ENCODE measurements around the gene GRID1.

GRID1 gene

DNA sequence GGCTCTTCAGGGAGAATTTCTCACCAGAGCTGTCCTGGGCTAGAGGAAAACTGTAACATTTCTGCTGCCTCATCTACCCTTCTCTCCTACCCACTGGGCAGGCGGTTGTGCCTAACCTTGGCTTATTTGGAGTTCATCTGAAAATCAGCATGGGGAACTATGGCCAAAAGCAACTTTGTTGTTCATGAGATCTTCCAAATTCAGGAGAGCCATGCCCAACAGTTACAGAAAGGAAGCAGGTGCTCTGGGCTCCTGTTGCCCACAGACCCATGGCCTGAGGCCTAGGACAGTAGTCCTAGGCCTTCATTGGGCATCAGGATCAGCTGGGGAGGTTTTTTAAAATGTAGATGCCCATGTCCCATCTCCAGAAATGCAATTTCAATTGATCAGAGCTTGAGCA lies 85.2 kb downstream of the GRID1 start:
- DNase-seq (ENCODE audit: low spot score in 2 of 2) (no peak), ATAC-seq (ENCODE audit: low read depth) (no peak)
- Mint-ChIP-seq H3K36me3 (no peaks in the 10 kb centered on the region), H3K27me3 (peaks cover 17% of the 10 kb centered on the region), H3K4me1 (no peaks in the 10 kb centered on the region), H3K27ac (no peak overlapping the region), H3K9me3 (peaks cover 6% of the 10 kb centered on the region), H3K4me3 (no peak overlapping the region)

DNA sequence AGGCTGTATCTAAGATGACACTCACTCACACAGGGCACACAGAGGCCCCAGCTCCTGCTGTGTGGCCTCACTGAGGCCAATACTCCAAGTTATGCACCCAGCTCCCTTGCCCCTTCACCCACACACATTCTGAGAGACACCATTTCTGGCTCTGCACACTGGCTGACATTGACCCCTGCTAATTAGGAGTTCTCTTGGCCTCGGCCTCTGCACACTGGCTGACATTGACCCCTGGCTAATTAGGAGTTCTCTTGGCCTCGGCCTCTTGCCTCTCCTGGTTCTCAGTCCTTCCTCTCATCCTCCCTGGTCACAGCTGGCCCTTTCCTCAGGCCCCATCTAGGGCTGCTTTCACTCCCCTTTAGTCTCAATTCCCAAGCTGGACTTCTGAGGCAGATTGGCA lies 97.3 kb downstream of the GRID1 start:
- H3K9me3 Mint-ChIP-seq, result peaks cover 7% of the 10 kb centered on the region
- no peaks in the 10 kb centered on the region for H3K36me3 Mint-ChIP-seq
- ATAC-seq (ENCODE audit: low read depth), result no peak
- no peak for DNase-seq (ENCODE audit: low spot score in 2 of 2)
- H3K27me3 Mint-ChIP-seq, result peaks cover 18% of the 10 kb centered on the region
- no peak overlapping the region for H3K4me3 Mint-ChIP-seq
- no peaks in the 10 kb centered on the region for H3K4me1 Mint-ChIP-seq
- no peak overlapping the region for H3K27ac Mint-ChIP-seq

DNA sequence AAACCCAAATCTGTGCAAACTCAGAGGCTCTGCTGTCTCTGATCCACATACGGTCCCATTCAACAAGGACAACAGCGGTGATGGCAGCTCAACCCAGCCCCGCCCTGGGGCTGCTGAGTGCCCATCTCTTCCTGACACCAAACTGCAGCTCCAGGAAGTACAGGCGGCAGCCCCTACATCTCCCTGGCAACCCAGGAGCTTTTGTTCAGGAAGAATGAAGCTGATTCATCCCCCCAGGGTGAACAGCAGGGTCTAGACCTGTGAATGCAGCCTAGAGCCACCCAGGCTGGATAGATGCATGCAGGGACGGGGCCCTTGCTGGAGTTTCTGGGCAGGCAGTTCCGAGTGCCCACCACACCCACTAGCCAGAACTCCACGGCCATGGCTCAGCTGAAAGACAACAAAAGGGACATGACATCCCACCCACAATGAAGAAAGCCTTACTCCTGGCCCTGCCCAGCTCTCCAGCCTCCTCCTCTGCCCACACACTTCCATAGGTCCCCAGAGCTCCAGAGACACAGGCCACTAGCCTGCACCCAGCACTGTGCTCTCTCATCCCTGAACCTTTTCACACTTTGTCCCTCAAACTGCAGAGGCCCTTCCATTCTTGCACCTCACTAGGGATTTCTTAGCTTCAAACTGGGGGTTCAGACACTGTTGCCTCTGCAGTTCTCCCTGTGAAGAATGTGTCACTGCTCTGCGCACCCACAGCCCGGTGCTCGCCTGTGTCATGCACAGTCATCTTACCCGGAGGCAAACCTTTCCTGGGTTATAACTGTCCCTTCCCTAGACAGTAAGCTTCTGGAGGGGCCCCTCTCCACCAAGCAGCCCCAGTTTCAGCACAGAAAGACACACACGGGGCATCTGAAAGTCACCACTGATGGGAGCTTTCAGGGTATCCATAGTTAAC lies 99.1 kb downstream of the GRID1 start:
- Mint-ChIP-seq H3K4me3 (no peak overlapping the region), H3K36me3 (no peaks in the 10 kb centered on the region), H3K27me3 (peaks cover 21% of the 10 kb centered on the region), H3K27ac (no peak overlapping the region), H3K9me3 (peaks cover 5% of the 10 kb centered on the region), H3K4me1 (no peaks in the 10 kb centered on the region)
- DNase-seq (ENCODE audit: low spot score in 2 of 2) (no peak), ATAC-seq (ENCODE audit: low read depth) (no peak)

DNA sequence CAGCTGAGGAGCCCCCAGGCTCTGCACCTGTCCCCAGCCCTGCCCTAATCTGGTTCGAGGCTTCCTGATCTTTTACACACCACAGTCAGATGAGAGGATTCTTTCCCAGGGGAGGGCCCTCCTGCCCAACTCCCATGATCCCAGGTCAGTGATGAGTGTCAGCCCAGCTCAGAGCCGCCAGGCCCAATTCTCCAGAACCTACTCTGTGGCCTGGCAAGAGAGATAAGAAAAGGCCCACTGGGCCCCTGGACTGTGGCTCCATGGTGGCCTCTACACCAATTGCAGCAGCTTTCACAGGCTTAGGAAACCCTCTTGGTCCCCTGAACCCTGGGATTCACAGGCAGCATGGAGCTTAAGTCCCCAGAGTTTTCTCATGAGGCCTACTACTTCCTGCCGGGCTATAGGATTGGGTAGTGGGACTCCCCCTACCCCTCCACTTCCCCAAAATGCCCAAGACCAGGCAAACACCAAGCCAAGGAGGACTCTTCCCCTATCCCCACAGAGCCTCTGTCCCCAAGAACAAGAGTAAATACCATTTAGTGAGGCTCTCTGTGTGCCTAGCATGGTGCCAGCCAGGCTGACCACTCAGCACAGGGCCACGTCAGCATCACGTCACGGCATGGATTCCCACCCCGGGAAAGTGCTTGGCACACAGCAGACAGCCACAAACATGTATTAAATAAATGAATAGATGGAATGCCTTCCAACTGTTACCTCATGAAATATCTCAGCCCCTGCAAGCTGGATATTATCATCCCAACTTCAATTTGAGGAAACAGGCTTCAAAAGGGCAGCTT lies 100.0 kb downstream of the GRID1 start:
- Mint-ChIP-seq H3K27ac (no peak overlapping the region), H3K9me3 (peaks cover 5% of the 10 kb centered on the region), H3K36me3 (no peaks in the 10 kb centered on the region), H3K4me3 (no peak overlapping the region), H3K4me1 (peaks cover under 1% of the 10 kb centered on the region), H3K27me3 (peaks cover 21% of the 10 kb centered on the region)
- ATAC-seq (ENCODE audit: low read depth), result no peak
- DNase-seq (ENCODE audit: low spot score in 2 of 2), result no peak

DNA sequence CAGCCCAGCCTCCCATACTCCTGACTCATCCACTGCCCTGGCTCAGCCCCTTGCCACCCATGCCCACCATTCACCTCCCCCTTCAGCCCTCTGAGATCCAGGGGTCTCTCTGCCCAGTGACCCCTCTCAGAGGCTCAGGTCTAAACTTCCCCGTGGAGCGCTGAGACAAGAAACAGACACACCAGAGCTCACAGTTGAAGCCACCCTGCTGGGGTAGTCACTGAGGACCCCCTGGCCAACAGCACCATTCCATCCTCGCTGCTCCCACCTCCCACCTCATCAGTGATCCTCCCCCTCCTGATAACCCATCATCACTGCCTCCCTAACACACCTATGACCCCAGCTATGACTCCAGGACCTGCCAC lies 100.7 kb downstream of the GRID1 start:
- Mint-ChIP-seq H3K9me3 (no peaks in the 10 kb centered on the region), H3K4me3 (no peak overlapping the region), H3K36me3 (no peaks in the 10 kb centered on the region), H3K27me3 (peaks cover 21% of the 10 kb centered on the region), H3K27ac (no peak overlapping the region), H3K4me1 (peaks cover 4% of the 10 kb centered on the region)
- no peak for DNase-seq (ENCODE audit: low spot score in 2 of 2)
- ATAC-seq (ENCODE audit: low read depth), result no peak

DNA sequence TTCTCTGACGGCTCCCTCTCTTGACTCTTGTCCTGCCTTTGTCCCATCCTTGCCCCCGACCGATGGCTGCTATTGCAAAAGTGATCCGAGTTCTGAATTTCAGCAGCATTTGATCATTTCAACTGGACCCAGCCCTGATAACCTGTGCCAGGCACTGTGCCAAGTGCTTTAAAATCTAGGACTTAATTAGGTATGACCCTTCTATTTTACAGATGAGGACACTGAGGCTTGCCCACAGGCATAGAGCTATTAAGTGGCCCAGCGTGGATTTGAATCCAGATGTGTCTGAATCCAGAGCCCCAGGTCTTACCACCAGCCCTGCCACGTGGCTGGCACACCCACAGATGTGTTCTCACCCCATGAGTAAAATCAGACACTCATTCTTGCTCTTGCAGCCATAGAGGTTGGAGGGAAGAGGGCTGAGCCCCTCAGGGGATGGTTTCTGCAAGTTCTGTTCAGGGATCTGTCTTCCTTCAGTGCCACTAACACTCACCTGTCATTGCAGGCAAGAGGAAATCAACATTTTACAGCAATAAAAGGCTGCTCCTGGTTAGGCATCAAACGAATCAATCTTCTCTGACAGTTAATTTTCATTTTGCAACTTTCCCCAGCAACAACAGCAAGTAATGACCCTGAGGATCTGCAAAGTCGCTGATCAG lies 101.2 kb downstream of the GRID1 start:
- no peaks in the 10 kb centered on the region for H3K9me3 Mint-ChIP-seq
- no peaks in the 10 kb centered on the region for H3K36me3 Mint-ChIP-seq
- H3K4me1 Mint-ChIP-seq, result peaks cover 4% of the 10 kb centered on the region
- H3K27ac Mint-ChIP-seq, result no peak overlapping the region
- peaks cover 22% of the 10 kb centered on the region for H3K27me3 Mint-ChIP-seq
- ATAC-seq (ENCODE audit: low read depth) (no peak), DNase-seq (ENCODE audit: low spot score in 2 of 2) (no peak)
- H3K4me3 Mint-ChIP-seq, result no peak overlapping the region

DNA sequence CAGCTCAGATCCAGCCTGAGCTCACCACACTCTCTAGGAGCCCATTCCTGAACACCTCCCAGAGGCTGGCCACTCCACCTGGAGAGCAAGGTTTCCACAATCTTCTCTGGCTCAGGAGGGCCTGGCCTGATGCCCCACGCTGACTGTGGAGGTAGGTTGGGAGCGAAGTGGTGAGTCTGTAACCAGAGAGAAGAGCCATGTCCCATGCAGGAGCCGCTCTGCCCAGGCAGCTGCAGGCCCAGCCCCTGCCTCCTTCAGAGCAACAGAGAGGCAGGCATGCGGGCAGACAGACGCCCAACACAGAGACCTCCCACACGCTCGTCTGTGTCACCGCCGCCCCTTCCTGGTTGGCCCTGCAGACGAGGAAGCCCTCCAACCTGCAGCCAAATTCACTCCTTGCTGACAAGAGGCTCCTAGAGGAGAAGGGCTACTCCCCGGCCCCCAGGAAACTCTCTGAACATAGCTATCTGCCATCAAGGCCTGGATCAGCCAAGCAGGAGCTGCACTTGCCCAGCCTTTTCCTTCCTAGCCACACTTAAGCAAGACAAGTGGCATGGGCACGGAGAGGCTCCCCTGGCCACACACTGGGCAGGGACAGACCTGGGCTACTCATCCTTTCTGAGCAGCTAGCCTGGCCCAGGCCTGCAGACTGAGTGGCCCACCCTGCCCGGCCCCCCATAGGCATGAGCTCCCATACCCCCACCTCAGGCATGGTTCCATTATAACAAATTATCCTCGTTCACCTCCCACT lies 101.9 kb downstream of the GRID1 start:
- no peak overlapping the region for H3K27ac Mint-ChIP-seq

DNA sequence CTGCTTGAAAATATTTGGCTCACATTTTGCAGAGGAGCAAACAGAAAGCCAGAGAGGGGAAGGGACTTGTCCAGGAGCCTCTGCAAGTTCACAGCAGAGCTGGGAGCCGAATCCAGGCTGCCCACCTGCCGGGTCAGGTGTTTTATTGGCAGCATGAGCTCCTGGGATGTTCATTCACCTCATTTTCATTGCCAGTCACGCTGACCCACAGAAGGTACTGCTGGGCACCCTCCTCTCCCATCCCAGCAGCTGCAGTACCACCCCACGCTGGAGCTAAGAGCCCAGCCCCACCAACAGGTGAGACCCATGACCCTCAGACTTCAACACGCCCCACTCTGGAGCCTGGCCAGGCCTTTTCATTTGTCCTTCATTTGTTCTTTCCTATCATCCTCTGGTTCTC lies 102.7 kb downstream of the GRID1 start:
- ATAC-seq (ENCODE audit: low read depth) (no peak), DNase-seq (ENCODE audit: low spot score in 2 of 2) (no peak)
- Mint-ChIP-seq H3K4me3 (no peak overlapping the region), H3K36me3 (no peaks in the 10 kb centered on the region), H3K27me3 (peaks cover 24% of the 10 kb centered on the region), H3K4me1 (peaks cover 4% of the 10 kb centered on the region), H3K27ac (no peak overlapping the region), H3K9me3 (no peaks in the 10 kb centered on the region)

More for the DNA sequence above, 101.9 kb downstream of the GRID1 start:
- Mint-ChIP-seq H3K27me3 (peaks cover 23% of the 10 kb centered on the region), H3K9me3 (no peaks in the 10 kb centered on the region), H3K36me3 (no peaks in the 10 kb centered on the region), H3K4me3 (no peak overlapping the region), H3K4me1 (peaks cover 4% of the 10 kb centered on the region)
- DNase-seq (ENCODE audit: low spot score in 2 of 2), result no peak
- ATAC-seq (ENCODE audit: low read depth), result no peak

DNA sequence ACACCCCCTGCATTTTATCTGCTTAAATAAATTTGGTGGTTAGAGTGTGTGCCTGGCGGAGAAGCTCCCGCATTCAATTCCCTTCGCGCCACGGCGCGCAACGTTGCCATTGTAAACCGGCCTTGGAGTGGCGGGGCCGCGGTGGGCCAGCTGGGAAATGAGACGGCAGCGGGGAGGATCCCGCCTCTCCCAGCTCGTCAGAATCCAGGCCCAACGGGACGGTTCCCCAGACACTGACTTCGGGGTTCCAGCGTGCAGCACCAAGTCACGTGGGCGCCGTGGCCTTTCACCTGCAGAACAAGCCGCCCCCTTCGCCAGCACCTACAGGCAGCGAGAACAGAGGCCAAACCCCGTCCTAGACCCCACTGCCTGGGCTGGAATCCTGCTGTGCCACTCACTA lies 103.4 kb downstream of the GRID1 start:
- Mint-ChIP-seq H3K36me3 (no peaks in the 10 kb centered on the region), H3K9me3 (no peaks in the 10 kb centered on the region), H3K4me3 (no peak overlapping the region), H3K27me3 (peaks cover 22% of the 10 kb centered on the region), H3K4me1 (peaks cover 4% of the 10 kb centered on the region), H3K27ac (no peak overlapping the region)
- no peak for ATAC-seq (ENCODE audit: low read depth)
- no peak for DNase-seq (ENCODE audit: low spot score in 2 of 2)

DNA sequence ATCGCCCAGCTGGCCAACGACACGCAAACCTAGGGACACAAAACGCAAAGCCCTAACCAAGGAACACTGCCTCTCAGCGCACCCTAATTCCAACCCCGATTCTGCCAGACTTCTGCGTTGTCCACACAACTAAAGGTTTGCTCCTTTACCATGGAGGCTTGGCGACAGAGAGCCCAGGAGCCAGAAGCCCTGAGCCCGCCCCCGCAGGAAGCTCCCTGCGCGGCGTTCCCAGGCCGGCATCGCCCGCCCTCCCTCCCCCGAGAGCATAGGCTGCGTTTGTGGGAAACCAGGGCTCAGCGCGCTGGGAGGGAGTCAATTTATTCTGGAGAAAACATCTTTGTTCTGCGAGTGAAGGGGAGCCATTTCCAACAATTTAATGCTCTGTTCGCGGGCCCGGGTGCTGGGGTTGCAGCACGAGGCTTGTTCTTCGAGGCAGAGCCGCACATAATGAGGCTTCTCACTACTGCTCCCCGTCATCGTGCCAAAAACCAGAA lies 103.9 kb downstream of the GRID1 start:
- ATAC-seq (ENCODE audit: low read depth), result no peak
- H3K27ac Mint-ChIP-seq, result no peak overlapping the region
- no peaks in the 10 kb centered on the region for H3K9me3 Mint-ChIP-seq
- no peak for DNase-seq (ENCODE audit: low spot score in 2 of 2)
- H3K4me1 Mint-ChIP-seq, result peaks cover 4% of the 10 kb centered on the region
- H3K27me3 Mint-ChIP-seq, result peaks cover 21% of the 10 kb centered on the region
- H3K4me3 Mint-ChIP-seq, result no peak overlapping the region
- no peaks in the 10 kb centered on the region for H3K36me3 Mint-ChIP-seq

DNA sequence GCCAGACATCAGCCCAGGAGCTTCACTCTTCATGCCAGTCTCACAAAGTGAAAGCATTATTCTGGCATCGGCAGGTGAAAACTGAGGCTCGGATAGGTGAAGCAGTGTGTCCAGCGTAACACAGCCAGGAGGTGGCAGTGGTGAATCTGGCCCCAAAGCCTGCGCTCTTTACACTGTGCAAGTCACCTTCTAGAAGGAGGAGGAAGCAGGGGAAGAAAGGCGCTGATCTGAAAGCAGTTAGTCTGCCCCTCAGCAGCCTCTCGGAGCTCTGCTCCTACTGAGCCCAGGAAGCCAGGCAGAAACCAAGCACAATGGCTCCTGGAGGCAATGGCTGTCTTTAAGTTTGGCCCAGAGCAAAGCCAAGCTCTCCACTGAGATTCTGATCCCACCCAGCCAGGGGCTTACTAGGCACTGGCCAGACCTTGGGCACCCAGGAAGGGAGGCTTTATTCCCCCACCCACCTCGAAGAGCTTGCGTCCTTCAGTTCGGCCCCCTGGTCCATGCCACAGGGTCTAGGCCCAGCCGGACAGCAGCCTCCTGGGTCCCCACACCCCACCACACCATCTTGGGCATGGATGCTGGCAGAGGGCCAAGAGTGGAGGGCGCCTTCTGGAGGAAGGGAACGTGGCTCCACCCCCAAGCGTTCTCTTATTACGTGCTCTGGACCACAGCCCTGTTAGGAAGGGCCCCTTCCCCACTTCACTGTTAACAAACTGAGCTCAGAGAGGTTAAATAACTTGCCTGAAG lies 104.5 kb downstream of the GRID1 start:
- Mint-ChIP-seq H3K4me1 (peaks cover 4% of the 10 kb centered on the region), H3K4me3 (no peak overlapping the region), H3K9me3 (no peaks in the 10 kb centered on the region), H3K36me3 (no peaks in the 10 kb centered on the region), H3K27me3 (peaks cover 20% of the 10 kb centered on the region), H3K27ac (no peak overlapping the region)
- ATAC-seq (ENCODE audit: low read depth), result peak; percentile 37
- DNase-seq (ENCODE audit: low spot score in 2 of 2), result no peak

DNA sequence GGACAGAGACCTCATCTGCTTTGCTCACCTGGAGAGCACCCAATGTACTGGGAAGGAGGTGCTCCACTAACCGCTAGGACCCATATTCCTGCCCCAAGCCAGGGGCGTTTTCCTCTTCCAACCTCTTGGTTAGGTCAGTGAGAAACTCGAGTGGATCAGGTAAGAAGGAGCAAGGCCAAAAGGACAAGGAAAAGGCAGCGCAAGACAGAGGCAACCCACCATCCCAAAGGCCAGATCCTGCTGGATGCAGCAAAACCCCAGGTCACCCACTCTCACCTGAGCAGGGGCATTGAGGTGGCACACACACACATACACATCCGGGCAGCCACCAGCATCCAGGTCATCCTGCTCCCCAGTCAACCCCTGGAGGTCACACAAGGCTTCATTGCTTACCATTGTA lies 105.1 kb downstream of the GRID1 start:
- H3K27me3 Mint-ChIP-seq, result peaks cover 17% of the 10 kb centered on the region
- H3K9me3 Mint-ChIP-seq, result no peaks in the 10 kb centered on the region
- H3K27ac Mint-ChIP-seq, result no peak overlapping the region
- no peaks in the 10 kb centered on the region for H3K36me3 Mint-ChIP-seq
- ATAC-seq (ENCODE audit: low read depth), result no peak
- peaks cover 4% of the 10 kb centered on the region for H3K4me1 Mint-ChIP-seq
- DNase-seq (ENCODE audit: low spot score in 2 of 2), result no peak
- H3K4me3 Mint-ChIP-seq, result no peak overlapping the region

DNA sequence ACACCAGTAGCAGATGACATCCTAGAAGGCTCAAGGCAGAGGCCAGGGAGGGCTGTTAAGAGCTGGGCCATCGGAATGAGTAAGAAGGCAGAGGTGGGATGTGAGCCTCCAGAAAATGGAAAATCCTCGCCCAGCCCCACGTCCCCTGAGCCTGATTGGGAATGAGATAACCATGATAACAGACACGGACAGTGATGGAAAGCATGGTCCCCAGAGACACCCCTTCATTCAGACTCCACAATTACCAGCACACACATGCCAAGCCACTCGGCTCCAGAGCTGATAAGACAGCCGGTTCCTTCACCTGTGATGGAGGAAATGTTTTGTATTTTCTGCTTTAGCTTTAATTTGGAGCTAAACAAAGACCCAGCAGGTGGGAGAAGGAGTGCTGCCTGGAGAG lies 106.0 kb downstream of the GRID1 start:
- Mint-ChIP-seq H3K27me3 (peaks cover 10% of the 10 kb centered on the region), H3K4me3 (no peak overlapping the region), H3K4me1 (peaks cover 4% of the 10 kb centered on the region), H3K36me3 (no peaks in the 10 kb centered on the region), H3K9me3 (no peaks in the 10 kb centered on the region), H3K27ac (no peak overlapping the region)
- ATAC-seq (ENCODE audit: low read depth) (no peak), DNase-seq (ENCODE audit: low spot score in 2 of 2) (no peak)
